HepG2 (cell line): ENCODE results near the gene DMGDH. TPM values are rescaled to one million over a fixed set of nuclear protein-coding genes. Genes with fewer than 3 reads are reported as not detected.

Experiments
- ATAC-seq: fragments of 200-7000 bp; cut with Tn5 transposase; 3 replicates; pipeline ENCODE4 v1.9.1; 2020; ENCODE audit warnings: mild to moderate bottlenecking, moderate library complexity
- BruUV-seq: library from RNA; stranded (reverse); fragments of 400-500 nt; replicated peaks from 2 replicates; lab custom pipeline; 2021; lab: Mats Ljungman, UMichigan
- CTCF ChIA-PET: fragments of 300-600 bp; formaldehyde crosslinking; extraction: SDS; loops from one replicate; lab custom pipeline; 2021; ENCODE audit warnings: low total read pairs, inconsistent platforms, low intra/inter-chr PET ratio; lab: Yijun Ruan, JAX
- POLR2A ChIA-PET: fragments of 350-600 bp; sonication (Branson Sonifier 250); formaldehyde crosslinking; loops from one replicate; lab custom pipeline; 2020; ENCODE audit warnings: antibody characterized with exemption, inconsistent platforms; lab: Yijun Ruan, JAX
- DNase-seq: peaks from one replicate; pipeline ENCODE4 v3.0.0-alpha.2; 2015; ENCODE audit warnings: low spot score
- FAIRE-seq: peaks from 3 replicates; lab custom pipeline; 2011; peaks lifted over from hg19 to GRCh38; lab: Jason Lieb, UNC
- H2AFZ ChIP-seq: one replicate; pipeline ENCODE4 v1.6.1; 2011; ENCODE audit warnings: low read length, inconsistent platforms
- H3K27ac ChIP-seq: fragments of 300-600 bp; 3 replicates; pipeline ENCODE4 v1.8.0; 2011; ENCODE audit warnings: mixed run types, mild to moderate bottlenecking, mixed read lengths, low read length, inconsistent platforms; ENCODE audit not compliant: insufficient read depth; ENCODE audit errors: extremely low read length
- H3K27me3 ChIP-seq, 2 experiments: fragments of 200-600 bp in 1 of 2; 2 replicates in 1 of 2; 3 replicates in 1 of 2; pipeline versions ENCODE4 v1.6.0 to v1.8.0; 2011; ENCODE audit warnings: low read length in 2 of 2, mild to moderate bottlenecking in 2 of 2, moderate library complexity in 2 of 2, inconsistent platforms in 1 of 2; ENCODE audit not compliant: insufficient read depth in 2 of 2, control insufficient read depth in 1 of 2
- H3K36me3 ChIP-seq, 2 experiments: fragments of 200-600 bp in 1 of 2; replicated peaks in 1 of 2; 2 replicates in 1 of 2; 3 replicates in 1 of 2; pipeline versions ENCODE4 v1.5.1 to v1.8.0; 2011; ENCODE audit warnings: low read length in 2 of 2, inconsistent platforms in 1 of 2; ENCODE audit not compliant: insufficient read depth in 2 of 2, control insufficient read depth in 1 of 2
- H3K4me1 ChIP-seq: 2 replicates; pipeline ENCODE4 v1.5.1; 2012; ENCODE audit warnings: low read length, inconsistent platforms; ENCODE audit not compliant: insufficient read depth
- H3K4me2 ChIP-seq: 2 replicates; pipeline ENCODE4 v1.6.0; 2011; ENCODE audit warnings: low read depth, low read length, inconsistent platforms
- H3K4me3 ChIP-seq, 3 experiments: fragments of 200-600 bp in 1 of 3; sonication (generic), shearing (Covaris generic) in 1 of 3; replicated peaks in 1 of 3; 2 replicates each; pipeline ENCODE4 v1.5.1; 2011 to 2016; ENCODE audit warnings: low read length in 3 of 3, inconsistent platforms in 2 of 3, low read depth in 2 of 3, mild to moderate bottlenecking in 2 of 3, control low read depth in 1 of 3, mixed read lengths in 1 of 3; ENCODE audit not compliant: insufficient read depth in 1 of 3
- H3K79me2 ChIP-seq: one replicate; pipeline ENCODE4 v1.6.1; 2011; ENCODE audit warnings: low read length, inconsistent platforms; ENCODE audit not compliant: insufficient read depth
- H3K9ac ChIP-seq: 2 replicates; pipeline ENCODE4 v1.6.0; 2011; ENCODE audit warnings: mild to moderate bottlenecking, low read depth, low read length, inconsistent platforms; ENCODE audit not compliant: insufficient read depth
- H3K9me3 ChIP-seq: 2 replicates; pipeline ENCODE4 v1.5.1; 2012; ENCODE audit warnings: mild to moderate bottlenecking, low read length
- H4K20me1 ChIP-seq: 2 replicates; pipeline ENCODE4 v1.6.0; 2011; ENCODE audit warnings: inconsistent platforms, mild to moderate bottlenecking, low read length, moderate library complexity; ENCODE audit not compliant: insufficient read depth
- ATAD3A ChIP-seq: sonication (generic); formaldehyde crosslinking; IDR thresholded peaks from 2 replicates; pipeline ENCODE4 v1.4.0; 2020; ENCODE audit warnings: missing genetic modification reagents
- CCAR2 ChIP-seq: fragments of 200-400 bp; formaldehyde crosslinking; optimal IDR thresholded peaks from 2 replicates; pipeline ENCODE3; 2018; ENCODE audit warnings: low read depth, mild to moderate bottlenecking, low read length, moderate library complexity
- HNRNPH1 ChIP-seq: fragments of 200-400 bp; formaldehyde crosslinking; optimal IDR thresholded peaks from 2 replicates; pipeline ENCODE3; 2017; ENCODE audit warnings: mild to moderate bottlenecking, low read depth, low read length
- PITX1 ChIP-seq: sonication (generic); formaldehyde crosslinking; IDR thresholded peaks from 2 replicates; pipeline ENCODE4 v1.5.1; 2020; ENCODE audit warnings: mild to moderate bottlenecking, missing genetic modification reagents
- RFXAP ChIP-seq: sonication (generic); formaldehyde crosslinking; IDR thresholded peaks from 2 replicates; pipeline ENCODE4 v1.4.0; 2020; ENCODE audit warnings: missing genetic modification reagents, borderline replicate concordance
- SMC3 ChIP-seq: IDR thresholded peaks from 2 replicates; pipeline ENCODE4 v1.6.1; 2011; ENCODE audit warnings: low read length, improper control_type of control experiment
- SRSF1 ChIP-seq: fragments of 200-400 bp; formaldehyde crosslinking; optimal IDR thresholded peaks from 2 replicates; pipeline ENCODE3; 2017; ENCODE audit warnings: mild to moderate bottlenecking, low read depth, low read length, moderate library complexity
- U2AF1 ChIP-seq: fragments of 200-400 bp; formaldehyde crosslinking; optimal IDR thresholded peaks from 2 replicates; pipeline ENCODE3; 2017; ENCODE audit warnings: mild to moderate bottlenecking, low read depth, low read length
- ZBTB1 ChIP-seq: sonication (generic); formaldehyde crosslinking; IDR thresholded peaks from 2 replicates; pipeline ENCODE4 v1.4.0; 2020; ENCODE audit warnings: missing genetic modification reagents, borderline replicate concordance
- ZFP36L2 ChIP-seq: sonication (generic); formaldehyde crosslinking; IDR thresholded peaks from 2 replicates; pipeline ENCODE4 v1.4.0; 2020; ENCODE audit warnings: missing genetic modification reagents
- ZNF530 ChIP-seq: sonication (generic); formaldehyde crosslinking; IDR thresholded peaks from 2 replicates; pipeline ENCODE4 v1.5.0; 2020; ENCODE audit warnings: low read depth, mild to moderate bottlenecking, missing genetic modification reagents
- ZNF749 ChIP-seq: sonication (generic); formaldehyde crosslinking; IDR thresholded peaks from 2 replicates; pipeline ENCODE4 v1.8.0; 2022; ENCODE audit warnings: mild to moderate bottlenecking, missing genetic modification reagents, moderate library complexity, borderline replicate concordance
- ZSCAN22 ChIP-seq: sonication (generic); formaldehyde crosslinking; IDR thresholded peaks from 2 replicates; pipeline ENCODE4 v1.4.0; 2020; ENCODE audit warnings: mild to moderate bottlenecking, missing genetic modification reagents
- WGBS: methylation state at CpG from one replicate; pipeline ENCODE4 v1.1.6; 2017; ENCODE audit warnings: low lambda C conversion rate; 5-methylcytosine and 5-hydroxymethylcytosine counted together
- in situ Hi-C: cut with HindIII; loops from 2 replicates; pipeline ENCODE4 v1.10.0; 2017; ENCODE audit warnings: low pct_unique_long_range_greater_than_20kb; ENCODE audit not compliant: extremely low pct_ligation_motif_present
- intact Hi-C: fragments of 100-400 bp; cut with micrococcal nuclease; formaldehyde crosslinking; loops from one replicate; pipeline ENCODE4 v1.10.0; 2022; ENCODE audit not compliant: unreplicated experiment
- polyA plus RNA-seq, 8 experiments: library from polyadenylated mRNA; depleted of rRNA in 3 of 8; stranded (reverse) in 7 of 8; unstranded in 1 of 8; fragments of >200 nt; fragmentation: Illumina TruSeq in 4 of 8; extraction: Trizol in 4 of 8; gene quantifications; 2 replicates each; pipeline versions ENCODE4 v1.2.1 to v1.2.3, GENCODE V29; 2011 to 2016; ENCODE audit warnings: low read depth in 4 of 8, missing spikeins in 1 of 8, mixed read lengths in 1 of 8; ENCODE audit not compliant: insufficient read depth in 1 of 8
- total RNA-seq, 5 experiments: library from RNA; depleted of rRNA; stranded (reverse); fragments of >200 nt; fragmentation: Illumina TruSeq; extraction: Trizol; gene quantifications; 2 replicates each; pipeline ENCODE4 v1.2.3, GENCODE V29; 2016; ENCODE audit warnings: low read depth in 1 of 5
- TF ChIP-seq, protein P1 (sequence below), 2 experiments: IDR thresholded peaks; 2 replicates each; pipeline ENCODE4 v1.6.1; 2011 to 2012; ENCODE audit warnings: low read length in 2 of 2, borderline replicate concordance in 1 of 2, low read depth in 1 of 2, mild to moderate bottlenecking in 1 of 2, moderate library complexity in 1 of 2
- TF ChIP-seq, protein P2 (sequence below): IDR thresholded peaks from 2 replicates; pipeline ENCODE4 v1.6.1; 2016
- TF ChIP-seq, protein P3 (sequence below), 2 experiments: sonication (generic) in 1 of 2; formaldehyde crosslinking in 1 of 2; IDR thresholded peaks; 2 replicates each; pipeline versions ENCODE4 v1.6.1 to v1.9.0; 2014 to 2022; ENCODE audit warnings: antibody characterized with exemption in 1 of 2, borderline replicate concordance in 1 of 2, inconsistent platforms in 1 of 2, low read depth in 1 of 2, missing genetic modification reagents in 1 of 2

The DMGDH gene
- total and polyA plus RNA-seq, 2 of the 13 experiments (the other 11 are each of a cell fraction or from before 2014, with no cell fraction given), result 3.6 to 7.9 TPM

DNA sequence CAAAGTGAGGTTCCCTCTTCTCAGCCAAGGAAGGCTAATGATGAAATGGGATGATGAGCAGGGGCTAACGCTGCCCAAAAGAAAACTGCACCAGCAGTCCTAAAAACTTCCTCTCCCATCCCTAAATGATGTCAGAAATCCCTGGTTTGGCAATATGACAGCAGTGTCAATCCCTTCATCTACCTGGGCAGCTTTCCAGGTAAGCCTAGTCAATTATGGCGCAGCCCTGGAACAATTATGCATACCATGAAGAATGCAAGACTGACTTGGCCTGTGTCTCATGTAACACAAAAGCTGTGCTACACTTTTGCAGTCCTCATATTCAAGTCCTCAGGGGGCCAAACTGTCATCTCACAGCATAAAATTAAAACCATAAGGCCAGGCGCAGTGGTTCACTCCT is 7.0 kb downstream of the DMGDH start:
- no peaks in the 10 kb centered on the region for H3K9me3 ChIP-seq
- ChIA-PET CTCF (no interaction called here), POLR2A (no interaction called here)
- WGBS, result 100% methylated on average over 2 of the region's 3 CpGs
- no TSS peak for BruUV-seq
- no peaks in the 10 kb centered on the region for H3K79me2 ChIP-seq
- no peak overlapping the region for H2AFZ ChIP-seq
- no peaks in the 10 kb centered on the region for H3K27me3 ChIP-seq
- no peaks in the 10 kb centered on the region for H4K20me1 ChIP-seq
- no peak for ATAC-seq
- no peak for FAIRE-seq
- no peak overlapping the region for H3K4me2 ChIP-seq
- H3K4me1 ChIP-seq, result no peaks in the 10 kb centered on the region
- no peak overlapping the region for H3K4me3 ChIP-seq
- H3K9ac ChIP-seq, result no peak overlapping the region
- in situ Hi-C loops (no loop called here), intact Hi-C loops (no loop called here)
- no peak for DNase-seq
- no peak overlapping the region for H3K27ac ChIP-seq
- H3K36me3 ChIP-seq, result no peaks in the 10 kb centered on the region
- TF ChIP-seq, protein P1, sequence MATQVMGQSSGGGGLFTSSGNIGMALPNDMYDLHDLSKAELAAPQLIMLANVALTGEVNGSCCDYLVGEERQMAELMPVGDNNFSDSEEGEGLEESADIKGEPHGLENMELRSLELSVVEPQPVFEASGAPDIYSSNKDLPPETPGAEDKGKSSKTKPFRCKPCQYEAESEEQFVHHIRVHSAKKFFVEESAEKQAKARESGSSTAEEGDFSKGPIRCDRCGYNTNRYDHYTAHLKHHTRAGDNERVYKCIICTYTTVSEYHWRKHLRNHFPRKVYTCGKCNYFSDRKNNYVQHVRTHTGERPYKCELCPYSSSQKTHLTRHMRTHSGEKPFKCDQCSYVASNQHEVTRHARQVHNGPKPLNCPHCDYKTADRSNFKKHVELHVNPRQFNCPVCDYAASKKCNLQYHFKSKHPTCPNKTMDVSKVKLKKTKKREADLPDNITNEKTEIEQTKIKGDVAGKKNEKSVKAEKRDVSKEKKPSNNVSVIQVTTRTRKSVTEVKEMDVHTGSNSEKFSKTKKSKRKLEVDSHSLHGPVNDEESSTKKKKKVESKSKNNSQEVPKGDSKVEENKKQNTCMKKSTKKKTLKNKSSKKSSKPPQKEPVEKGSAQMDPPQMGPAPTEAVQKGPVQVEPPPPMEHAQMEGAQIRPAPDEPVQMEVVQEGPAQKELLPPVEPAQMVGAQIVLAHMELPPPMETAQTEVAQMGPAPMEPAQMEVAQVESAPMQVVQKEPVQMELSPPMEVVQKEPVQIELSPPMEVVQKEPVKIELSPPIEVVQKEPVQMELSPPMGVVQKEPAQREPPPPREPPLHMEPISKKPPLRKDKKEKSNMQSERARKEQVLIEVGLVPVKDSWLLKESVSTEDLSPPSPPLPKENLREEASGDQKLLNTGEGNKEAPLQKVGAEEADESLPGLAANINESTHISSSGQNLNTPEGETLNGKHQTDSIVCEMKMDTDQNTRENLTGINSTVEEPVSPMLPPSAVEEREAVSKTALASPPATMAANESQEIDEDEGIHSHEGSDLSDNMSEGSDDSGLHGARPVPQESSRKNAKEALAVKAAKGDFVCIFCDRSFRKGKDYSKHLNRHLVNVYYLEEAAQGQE (IDR thresholded peaks at IDR 0.05; ENCODE audit: borderline replicate concordance in 1 of 2, low read depth in 1 of 2, low read length in 2 of 2), result no peak
- TF ChIP-seq ATAD3A (CRISPR knock-in tag), result no peak
- TF ChIP-seq SMC3, result no peak
- TF ChIP-seq ZFP36L2 (CRISPR knock-in tag), result no peak
- no peak for TF ChIP-seq ZBTB1 (CRISPR knock-in tag)
- TF ChIP-seq SRSF1, result no peak
- TF ChIP-seq ZNF530, result no peak
- TF ChIP-seq CCAR2, result no peak
- no peak for TF ChIP-seq PITX1
- no peak for TF ChIP-seq ZSCAN22 (CRISPR knock-in tag)
- TF ChIP-seq HNRNPH1, result no peak
- TF ChIP-seq U2AF1, result no peak
- TF ChIP-seq, protein P2, sequence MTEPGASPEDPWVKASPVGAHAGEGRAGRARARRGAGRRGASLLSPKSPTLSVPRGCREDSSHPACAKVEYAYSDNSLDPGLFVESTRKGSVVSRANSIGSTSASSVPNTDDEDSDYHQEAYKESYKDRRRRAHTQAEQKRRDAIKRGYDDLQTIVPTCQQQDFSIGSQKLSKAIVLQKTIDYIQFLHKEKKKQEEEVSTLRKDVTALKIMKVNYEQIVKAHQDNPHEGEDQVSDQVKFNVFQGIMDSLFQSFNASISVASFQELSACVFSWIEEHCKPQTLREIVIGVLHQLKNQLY (CRISPR knock-in tag), result no peak
- TF ChIP-seq ZNF749 (CRISPR knock-in tag), result no peak
- no peak for TF ChIP-seq RFXAP (CRISPR knock-in tag)
- TF ChIP-seq, protein P3, sequence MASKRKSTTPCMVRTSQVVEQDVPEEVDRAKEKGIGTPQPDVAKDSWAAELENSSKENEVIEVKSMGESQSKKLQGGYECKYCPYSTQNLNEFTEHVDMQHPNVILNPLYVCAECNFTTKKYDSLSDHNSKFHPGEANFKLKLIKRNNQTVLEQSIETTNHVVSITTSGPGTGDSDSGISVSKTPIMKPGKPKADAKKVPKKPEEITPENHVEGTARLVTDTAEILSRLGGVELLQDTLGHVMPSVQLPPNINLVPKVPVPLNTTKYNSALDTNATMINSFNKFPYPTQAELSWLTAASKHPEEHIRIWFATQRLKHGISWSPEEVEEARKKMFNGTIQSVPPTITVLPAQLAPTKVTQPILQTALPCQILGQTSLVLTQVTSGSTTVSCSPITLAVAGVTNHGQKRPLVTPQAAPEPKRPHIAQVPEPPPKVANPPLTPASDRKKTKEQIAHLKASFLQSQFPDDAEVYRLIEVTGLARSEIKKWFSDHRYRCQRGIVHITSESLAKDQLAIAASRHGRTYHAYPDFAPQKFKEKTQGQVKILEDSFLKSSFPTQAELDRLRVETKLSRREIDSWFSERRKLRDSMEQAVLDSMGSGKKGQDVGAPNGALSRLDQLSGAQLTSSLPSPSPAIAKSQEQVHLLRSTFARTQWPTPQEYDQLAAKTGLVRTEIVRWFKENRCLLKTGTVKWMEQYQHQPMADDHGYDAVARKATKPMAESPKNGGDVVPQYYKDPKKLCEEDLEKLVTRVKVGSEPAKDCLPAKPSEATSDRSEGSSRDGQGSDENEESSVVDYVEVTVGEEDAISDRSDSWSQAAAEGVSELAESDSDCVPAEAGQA (IDR thresholded peaks at IDR 0.05; ENCODE audit: low read depth), result no peak
- TF ChIP-seq, protein P3 (CRISPR knock-in tag; IDR thresholded peaks at IDR 0.05; ENCODE audit: borderline replicate concordance), result no peak
